ENCODE results near the gene CETP. TPM values are rescaled to one million over a fixed set of nuclear protein-coding genes. Genes with fewer than 3 reads are reported as not detected.

Gene CETP
- total and polyA plus RNA-seq, 12 donors, result 0.15 to 2.1 (median 0.31) TPM; not detected in 3

- DNase-seq (no peak), ATAC-seq (no peak)
- H3K27ac ChIP-seq, result no peak overlapping the region
- peaks cover 9 to 69% (median 38%) of the 10 kb centered on the region in 9 donors for H3K4me1 ChIP-seq
- WGBS, 2 donors, result 68 to 71% methylated on average over 9 of the region's 9 CpGs
- H3K27me3 ChIP-seq, result no peaks in the 10 kb centered on the region
- H3K9me3 ChIP-seq, result no peaks in the 10 kb centered on the region
- intact Hi-C loops (cut with DNase I), result no loop called here
- no peak for TF ChIP-seq CTCF (IDR thresholded peaks at IDR 0.05)
- no peak overlapping the region for H3K4me3 ChIP-seq
- H3K36me3 ChIP-seq, result peaks cover 0 to 9% (median 0%) of the 10 kb centered on the region in 9 donors
Measured at GRCh38 chr16:56983211-56983751, 21.5 kb downstream of the CETP start.

- 91% methylated on average over 6 of the region's 6 CpGs for WGBS, 2 donors
- ATAC-seq, result no peak
- no peak overlapping the region for H3K4me3 ChIP-seq
- no peak for TF ChIP-seq CTCF (IDR thresholded peaks at IDR 0.05)
- peaks cover 9 to 66% (median 44%) of the 10 kb centered on the region in 9 donors for H3K4me1 ChIP-seq
- no peaks in the 10 kb centered on the region for H3K9me3 ChIP-seq
- intact Hi-C loops (cut with DNase I), result no loop called here
- H3K27me3 ChIP-seq, result no peaks in the 10 kb centered on the region
- H3K27ac ChIP-seq, result peak overlapping the region in 3 of 10 donors; percentile 54 to 66 (median 65)
- peaks cover 0 to 9% (median 0%) of the 10 kb centered on the region in 9 donors for H3K36me3 ChIP-seq
- DNase-seq, result no peak
Measured at GRCh38 chr16:56984639-56985038, 22.9 kb downstream of the CETP start.

- 53 to 55% methylated on average over 7 of the region's 7 CpGs for whole genome bisulfite sequencing, 2 donors
- DNase-seq (peak; percentile 56 to 65), ATAC-seq (peak in 5 of 8 donors; percentile 37 to 67 (median 54))
- peak overlapping the region in 9 of 10 donors; percentile 54 to 75 (median 65) for H3K27ac ChIP-seq
- H3K27me3 ChIP-seq, result no peaks in the 10 kb centered on the region
- no peak overlapping the region for H3K4me3 ChIP-seq
- H3K4me1 ChIP-seq, result peaks cover 9 to 66% (median 52%) of the 10 kb centered on the region in 9 donors
- peaks cover 0 to 9% (median 0%) of the 10 kb centered on the region in 9 donors for H3K36me3 ChIP-seq
- intact Hi-C loops (cut with DNase I), result no loop called here
- no peak for TF ChIP-seq CTCF (IDR thresholded peaks at IDR 0.05)
- no peaks in the 10 kb centered on the region for H3K9me3 ChIP-seq
Measured at GRCh38 chr16:56985288-56985961, 23.7 kb downstream of the CETP start.

GRCh38 chr16:56985962-56986360, 24.2 kb downstream of the CETP start:
- Histone ChIP-seq H3K4me3 (no peak overlapping the region), H3K36me3 (peaks cover 0 to 13% (median 0%) of the 10 kb centered on the region in 9 donors), H3K27me3 (no peaks in the 10 kb centered on the region), H3K9me3 (no peaks in the 10 kb centered on the region), H3K27ac (peak overlapping the region in 9 of 10 donors; percentile 54 to 75 (median 65)), H3K4me1 (peaks cover 11 to 71% (median 56%) of the 10 kb centered on the region in 9 donors)
- 52 to 59% methylated on average over 2 of the region's 2 CpGs for WGBS, 2 donors
- intact Hi-C loops (cut with DNase I), result no loop called here
- TF ChIP-seq CTCF (IDR thresholded peaks at IDR 0.05), result no peak
- DNase-seq (no peak), ATAC-seq (no peak)
